ENCODE measurements around the gene NEUROD4. TPM values are rescaled to one million over a fixed set of nuclear protein-coding genes. Genes with fewer than 3 reads are reported as not detected.
"Not testable (repeated sequence)": the region's sequence is repeated elsewhere in the genome, so short reads cannot be mapped to it uniquely, and the experiment has no call there.

NEUROD4 gene
- total and polyA plus RNA-seq, 8 donors: 0.04 TPM; not detected in 6

- Histone ChIP-seq H3K27me3 (no peaks in the 10 kb centered on the region), H3K36me3 (no peaks in the 10 kb centered on the region), H3K4me3 (peak overlapping the region in 1 of 2 donors; percentile 20), H3K4me1 (peaks cover 0 to 6% of the 10 kb centered on the region in 2 donors), H3K27ac (no peak overlapping the region), H3K9me3 (no peaks in the 10 kb centered on the region)
- intact Hi-C loops (cut with DNase I): no loop called here
- ATAC-seq: no peak
- TF ChIP-seq CTCF (IDR thresholded peaks at IDR 0.05): no peak
- DNase-seq: no peak
Observed at GRCh38 chr12:54983536-54984101, 36.2 kb upstream of the NEUROD4 start.

GRCh38 chr12:54984658-54985376 is 35.0 kb upstream of the NEUROD4 start, which contains the start of gene TESPA1:
TSS of gene TESPA1 (minus strand) at chr12:54984762. CDS start at chr12:54974562, 10,200 bp downstream.
- Histone ChIP-seq H3K4me1 (peaks cover 0 to 6% of the 10 kb centered on the region in 2 donors), H3K27me3 (no peaks in the 10 kb centered on the region), H3K9me3 (no peaks in the 10 kb centered on the region), H3K4me3 (peak within 1 kb of the TSS in 1 of 2 donors; percentile 20), H3K36me3 (no peaks in the 10 kb centered on the region), H3K27ac (no peak within 1 kb of the TSS)
- TF ChIP-seq CTCF (IDR thresholded peaks at IDR 0.05): no peak
- intact Hi-C loops (cut with DNase I): no loop called here
- ATAC-seq (peak; percentile 83), DNase-seq (peak in 3 of 4 donors; percentile 16 to 87 (median 72))

- H3K4me1 ChIP-seq; H3K9me3 ChIP-seq; DNase-seq; H3K27me3 ChIP-seq; H3K36me3 ChIP-seq; H3K27ac ChIP-seq; H3K4me3 ChIP-seq; intact Hi-C loops (cut with DNase I); ATAC-seq: not testable (repeated sequence)
Observed at GRCh38 chr12:54986773-54987172, 33.0 kb upstream of the NEUROD4 start.

- H3K4me3 ChIP-seq: no peak overlapping the region
- intact Hi-C loops (cut with DNase I): no loop called here
- ATAC-seq (no peak), DNase-seq (no peak)
- no peaks in the 10 kb centered on the region for H3K27me3 ChIP-seq
- no peak for TF ChIP-seq CTCF (IDR thresholded peaks at IDR 0.05)
- no peaks in the 10 kb centered on the region for H3K36me3 ChIP-seq
- peaks cover 0 to 6% of the 10 kb centered on the region in 2 donors for H3K4me1 ChIP-seq
- no peak overlapping the region for H3K27ac ChIP-seq
- H3K9me3 ChIP-seq: no peaks in the 10 kb centered on the region
Observed at GRCh38 chr12:54987611-54988231, 32.1 kb upstream of the NEUROD4 start.

GRCh38 chr12:54988402-54989054 is 31.2 kb upstream of the NEUROD4 start:
- peaks cover 0 to 6% of the 10 kb centered on the region in 2 donors for H3K4me1 ChIP-seq
- H3K9me3 ChIP-seq: no peaks in the 10 kb centered on the region
- H3K4me3 ChIP-seq: no peak overlapping the region
- intact Hi-C loops (cut with DNase I): no loop called here
- H3K27ac ChIP-seq: no peak overlapping the region
- no peak for TF ChIP-seq CTCF (IDR thresholded peaks at IDR 0.05)
- no peaks in the 10 kb centered on the region for H3K36me3 ChIP-seq
- no peaks in the 10 kb centered on the region for H3K27me3 ChIP-seq
- peak in 3 of 4 donors; percentile 51 to 83 (median 75) for DNase-seq
- ATAC-seq: peak; percentile 40

All from left lung (tissue), 10 donors.